ENCODE measurements around the gene DIAPH2.

DNA sequence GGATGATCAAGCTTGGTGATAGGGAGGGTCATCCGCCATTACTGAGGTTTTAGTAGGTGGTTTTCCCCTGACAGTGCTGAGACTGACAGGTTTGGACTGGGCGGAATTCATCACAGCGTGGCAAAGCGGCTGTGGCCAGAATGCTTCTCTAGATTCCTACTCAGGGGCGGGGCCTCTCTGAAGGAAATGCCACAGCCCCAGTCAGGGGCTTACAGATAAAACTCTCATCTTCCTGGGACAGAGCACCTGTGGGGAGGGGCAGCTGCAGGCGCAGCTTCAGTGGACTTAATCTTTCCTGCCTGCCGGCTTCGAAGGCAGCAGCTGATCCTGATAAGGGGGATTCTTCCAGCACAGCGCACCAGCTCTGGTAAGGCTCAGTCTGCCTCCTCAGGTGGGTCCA lies 515.8 kb downstream of the DIAPH2 start:
- TF ChIP-seq SIN3A (IDR thresholded peaks at IDR 0.05; ENCODE audit: borderline replicate concordance in 2 of 2, control insufficient read depth in 1 of 2, low read depth in 2 of 2, low read length in 2 of 2) = no peak
- no peak for TF ChIP-seq MYC (IDR thresholded peaks at IDR 0.05; ENCODE audit: low read depth, low read length)
- no peak for TF ChIP-seq MYC (CRISPR knock-in tag; IDR thresholded peaks at IDR 0.05; ENCODE audit: borderline replicate concordance, low read depth)
- TF ChIP-seq NFE2L1 (tag; IDR thresholded peaks at IDR 0.05; ENCODE audit: borderline replicate concordance, low read depth) = no peak
- TF ChIP-seq ARNT (IDR thresholded peaks at IDR 0.05) = no peak
- no peak for TF ChIP-seq TCF7L2 (IDR thresholded peaks at IDR 0.05; ENCODE audit: low read depth, low read length)
